ENCODE data around the gene SETD1B.
A peak's percentile ranks its signal among the peaks of the same experiment; 100 is the strongest.

SETD1B gene

GRCh38 chr12:121839993-121840761 lies 36.4 kb downstream of the SETD1B start:
- Histone ChIP-seq H3K4me1 (ENCODE audit: control insufficient read depth, low read length) (peaks cover 16% of the 10 kb centered on the region), H3K9me3 (ENCODE audit: control insufficient read depth, insufficient read depth, low read length) (no peaks in the 10 kb centered on the region), H3K79me2 (ENCODE audit: control insufficient read depth, low read length) (no peaks in the 10 kb centered on the region), H3K27ac (ENCODE audit: low read depth, low read length) (no peak overlapping the region), H3F3A (ENCODE audit: control insufficient read depth, insufficient read depth) (0 out of 2 replicates have a peak, but pooled peaks cover 3% of the 10 kb centered on the region), H3K4me3 (ENCODE audit: low read length) (peak overlapping the region; percentile 86), H3K36me3 (ENCODE audit: control insufficient read depth, low read length) (no peaks in the 10 kb centered on the region), H3K4me2 (ENCODE audit: low read length) (peak overlapping the region; percentile 89), H3K27me3 (ENCODE audit: control insufficient read depth, low read length) (peaks cover 23% of the 10 kb centered on the region), H4K20me1 (ENCODE audit: control insufficient read depth, insufficient read depth, low read depth, low read length) (no peaks in the 10 kb centered on the region), H3K9me2 (replicated peaks; ENCODE audit: control insufficient read depth, low read length) (no peaks in the 10 kb centered on the region)
- no peak for TF ChIP-seq EZH2phosphoT487 (IDR thresholded peaks at IDR 0.05; ENCODE audit: borderline replicate concordance, low read length)
- TF ChIP-seq CTCF (IDR thresholded peaks at IDR 0.05; ENCODE audit: low read depth, low read length, poor library complexity, severe bottlenecking), result no peak

- no peak overlapping the region for H3K4me3 ChIP-seq (ENCODE audit: low read length)
- H3F3A ChIP-seq (ENCODE audit: control insufficient read depth, insufficient read depth), result no peaks in the 10 kb centered on the region
- peaks cover 22% of the 10 kb centered on the region for H3K4me1 ChIP-seq (ENCODE audit: control insufficient read depth, low read length)
- peaks cover 4% of the 10 kb centered on the region for H3K27me3 ChIP-seq (ENCODE audit: control insufficient read depth, low read length)
- no peaks in the 10 kb centered on the region for H3K79me2 ChIP-seq (ENCODE audit: control insufficient read depth, low read length)
- H3K4me2 ChIP-seq (ENCODE audit: low read length), result no peak overlapping the region
- TF ChIP-seq CTCF (IDR thresholded peaks at IDR 0.05; ENCODE audit: low read depth, low read length, poor library complexity, severe bottlenecking), result no peak
- TF ChIP-seq EZH2phosphoT487 (IDR thresholded peaks at IDR 0.05; ENCODE audit: borderline replicate concordance, low read length), result no peak
- no peaks in the 10 kb centered on the region for H3K9me2 ChIP-seq (replicated peaks; ENCODE audit: control insufficient read depth, low read length)
- H4K20me1 ChIP-seq (ENCODE audit: control insufficient read depth, insufficient read depth, low read depth, low read length), result no peaks in the 10 kb centered on the region
- no peaks in the 10 kb centered on the region for H3K36me3 ChIP-seq (ENCODE audit: control insufficient read depth, low read length)
- H3K9me3 ChIP-seq (ENCODE audit: control insufficient read depth, insufficient read depth, low read length), result no peaks in the 10 kb centered on the region
- no peak overlapping the region for H3K27ac ChIP-seq (ENCODE audit: low read depth, low read length)
Measured at GRCh38 chr12:121843236-121843982, 39.6 kb downstream of the SETD1B start.

- no peaks in the 10 kb centered on the region for H4K20me1 ChIP-seq (ENCODE audit: control insufficient read depth, insufficient read depth, low read depth, low read length)
- no peak for TF ChIP-seq EZH2phosphoT487 (IDR thresholded peaks at IDR 0.05; ENCODE audit: borderline replicate concordance, low read length)
- TF ChIP-seq CTCF (IDR thresholded peaks at IDR 0.05; ENCODE audit: low read depth, low read length, poor library complexity, severe bottlenecking), result no peak
- no peaks in the 10 kb centered on the region for H3K27me3 ChIP-seq (ENCODE audit: control insufficient read depth, low read length)
- no peak overlapping the region for H3K27ac ChIP-seq (ENCODE audit: low read depth, low read length)
- peak overlapping the region; percentile 57 for H3K4me2 ChIP-seq (ENCODE audit: low read length)
- no peaks in the 10 kb centered on the region for H3K9me2 ChIP-seq (replicated peaks; ENCODE audit: control insufficient read depth, low read length)
- H3K79me2 ChIP-seq (ENCODE audit: control insufficient read depth, low read length), result no peaks in the 10 kb centered on the region
- no peaks in the 10 kb centered on the region for H3K36me3 ChIP-seq (ENCODE audit: control insufficient read depth, low read length)
- H3K9me3 ChIP-seq (ENCODE audit: control insufficient read depth, insufficient read depth, low read length), result no peaks in the 10 kb centered on the region
- H3K4me1 ChIP-seq (ENCODE audit: control insufficient read depth, low read length), result peaks cover 9% of the 10 kb centered on the region
- H3K4me3 ChIP-seq (ENCODE audit: low read length), result no peak overlapping the region
- H3F3A ChIP-seq (ENCODE audit: control insufficient read depth, insufficient read depth), result no peaks in the 10 kb centered on the region
Measured at GRCh38 chr12:121845701-121846100, 41.9 kb downstream of the SETD1B start.

Data from DOHH2 (cell line).